SK-N-MC (cell line): ENCODE data around the gene BMP4.

Experiments
- EZH2 ChIP-seq: fragments of 200-600 bp; sonication (generic); IDR thresholded peaks from one replicate; pipeline ENCODE4 v1.6.1; 2017; ENCODE audit warnings: antibody characterized with exemption
- FOXP2 ChIP-seq: optimal IDR thresholded peaks from 2 replicates; pipeline ENCODE3; 2011; ENCODE audit warnings: mild to moderate bottlenecking, moderate library complexity; ENCODE audit not compliant: insufficient read depth; ENCODE audit errors: extremely low read length, control extremely low read depth
- POLR2AphosphoS5 ChIP-seq: IDR thresholded peaks from 2 replicates; pipeline ENCODE4 v1.6.1; 2012; ENCODE audit warnings: mild to moderate bottlenecking, low read depth, low read length, borderline replicate concordance

DNA sequence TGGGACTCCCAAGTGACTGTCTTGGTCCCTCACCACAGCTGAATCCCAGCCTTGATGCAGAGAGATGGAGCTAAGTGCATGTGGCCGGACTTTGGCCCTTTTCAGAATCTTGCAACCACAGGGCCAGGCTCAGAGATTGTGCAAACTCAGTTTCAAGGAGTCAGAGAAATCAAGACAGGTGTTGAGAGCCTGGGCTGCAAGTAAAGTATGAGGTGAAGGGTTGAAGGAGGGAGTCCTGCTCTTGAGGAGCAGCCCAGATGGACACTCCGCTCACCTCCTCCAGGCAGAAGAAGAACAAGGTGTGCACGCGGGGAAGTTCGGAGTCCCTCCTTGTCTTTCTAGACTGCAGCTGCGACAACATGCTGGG lies 6.3 kb upstream of the BMP4 start:
- TF ChIP-seq POLR2AphosphoS5 (no peak), EZH2 (no peak), FOXP2 (no peak)
